ENCODE data around the gene OR6Q1. TPM values are rescaled to one million over a fixed set of nuclear protein-coding genes. Genes with fewer than 3 reads are reported as not detected.

The OR6Q1 gene
- total RNA-seq, 1 experiment from 2014 or later: not detected

DNA sequence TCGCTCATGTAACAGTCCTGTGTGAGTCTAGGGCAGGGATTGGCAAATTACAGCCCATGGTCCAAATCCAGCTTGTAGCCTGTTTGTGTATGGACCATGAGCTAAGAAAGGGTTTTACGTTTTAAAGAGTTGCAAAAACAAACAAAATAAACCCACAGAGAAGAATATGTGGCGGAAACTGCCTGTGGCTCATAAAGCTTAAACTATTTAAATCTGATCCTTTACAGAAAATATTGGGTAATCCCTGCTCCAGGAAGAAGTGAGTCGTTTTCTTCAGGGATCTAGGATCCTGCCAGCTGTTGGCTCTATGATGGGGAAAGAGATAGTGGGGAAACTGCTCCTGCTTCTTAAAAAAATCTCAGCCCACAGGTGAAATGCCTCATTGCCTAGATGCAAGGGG, 3.4 kb upstream of the OR6Q1 start:
- in situ Hi-C loops (cut with HindIII; ENCODE audit: low pct_unique_long_range_greater_than_20kb, low sequenced_read_pairs) (no loop called here), intact Hi-C loops (cut with micrococcal nuclease; ENCODE audit: unreplicated experiment) (no loop called here)
- Histone ChIP-seq H3K4me1 (ENCODE audit: control insufficient read depth, insufficient read depth, low read length) (no peaks in the 10 kb centered on the region), H3K9me3 (ENCODE audit: control insufficient read depth, insufficient read depth, low read depth, low read length) (no peaks in the 10 kb centered on the region), H3K36me3 (ENCODE audit: control insufficient read depth, insufficient read depth, low read length) (no peaks in the 10 kb centered on the region), H3K27ac (ENCODE audit: low read length) (no peak overlapping the region), H3K27me3 (ENCODE audit: control insufficient read depth, insufficient read depth, low read length) (no peaks in the 10 kb centered on the region; the same call in 1 of the 2 replicates), H3K4me3 (ENCODE audit: low read depth in 2 of 2, low read length in 2 of 2) (no peak overlapping the region)
- no TSS peak for BruUV-seq (replicated peaks)
- TF ChIP-seq, protein P1, sequence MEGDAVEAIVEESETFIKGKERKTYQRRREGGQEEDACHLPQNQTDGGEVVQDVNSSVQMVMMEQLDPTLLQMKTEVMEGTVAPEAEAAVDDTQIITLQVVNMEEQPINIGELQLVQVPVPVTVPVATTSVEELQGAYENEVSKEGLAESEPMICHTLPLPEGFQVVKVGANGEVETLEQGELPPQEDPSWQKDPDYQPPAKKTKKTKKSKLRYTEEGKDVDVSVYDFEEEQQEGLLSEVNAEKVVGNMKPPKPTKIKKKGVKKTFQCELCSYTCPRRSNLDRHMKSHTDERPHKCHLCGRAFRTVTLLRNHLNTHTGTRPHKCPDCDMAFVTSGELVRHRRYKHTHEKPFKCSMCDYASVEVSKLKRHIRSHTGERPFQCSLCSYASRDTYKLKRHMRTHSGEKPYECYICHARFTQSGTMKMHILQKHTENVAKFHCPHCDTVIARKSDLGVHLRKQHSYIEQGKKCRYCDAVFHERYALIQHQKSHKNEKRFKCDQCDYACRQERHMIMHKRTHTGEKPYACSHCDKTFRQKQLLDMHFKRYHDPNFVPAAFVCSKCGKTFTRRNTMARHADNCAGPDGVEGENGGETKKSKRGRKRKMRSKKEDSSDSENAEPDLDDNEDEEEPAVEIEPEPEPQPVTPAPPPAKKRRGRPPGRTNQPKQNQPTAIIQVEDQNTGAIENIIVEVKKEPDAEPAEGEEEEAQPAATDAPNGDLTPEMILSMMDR (IDR thresholded peaks at IDR 0.05): no peak
- TF ChIP-seq POLR2AphosphoS5 (IDR thresholded peaks at IDR 0.05; ENCODE audit: low read depth, low read length) (no peak), TCF7L2 (IDR thresholded peaks at IDR 0.05; ENCODE audit: low read depth, low read length) (no peak), SIN3A (IDR thresholded peaks at IDR 0.05; ENCODE audit: borderline replicate concordance, insufficient read depth, low read depth, low read length) (no peak)
- TF ChIP-seq, protein P2, sequence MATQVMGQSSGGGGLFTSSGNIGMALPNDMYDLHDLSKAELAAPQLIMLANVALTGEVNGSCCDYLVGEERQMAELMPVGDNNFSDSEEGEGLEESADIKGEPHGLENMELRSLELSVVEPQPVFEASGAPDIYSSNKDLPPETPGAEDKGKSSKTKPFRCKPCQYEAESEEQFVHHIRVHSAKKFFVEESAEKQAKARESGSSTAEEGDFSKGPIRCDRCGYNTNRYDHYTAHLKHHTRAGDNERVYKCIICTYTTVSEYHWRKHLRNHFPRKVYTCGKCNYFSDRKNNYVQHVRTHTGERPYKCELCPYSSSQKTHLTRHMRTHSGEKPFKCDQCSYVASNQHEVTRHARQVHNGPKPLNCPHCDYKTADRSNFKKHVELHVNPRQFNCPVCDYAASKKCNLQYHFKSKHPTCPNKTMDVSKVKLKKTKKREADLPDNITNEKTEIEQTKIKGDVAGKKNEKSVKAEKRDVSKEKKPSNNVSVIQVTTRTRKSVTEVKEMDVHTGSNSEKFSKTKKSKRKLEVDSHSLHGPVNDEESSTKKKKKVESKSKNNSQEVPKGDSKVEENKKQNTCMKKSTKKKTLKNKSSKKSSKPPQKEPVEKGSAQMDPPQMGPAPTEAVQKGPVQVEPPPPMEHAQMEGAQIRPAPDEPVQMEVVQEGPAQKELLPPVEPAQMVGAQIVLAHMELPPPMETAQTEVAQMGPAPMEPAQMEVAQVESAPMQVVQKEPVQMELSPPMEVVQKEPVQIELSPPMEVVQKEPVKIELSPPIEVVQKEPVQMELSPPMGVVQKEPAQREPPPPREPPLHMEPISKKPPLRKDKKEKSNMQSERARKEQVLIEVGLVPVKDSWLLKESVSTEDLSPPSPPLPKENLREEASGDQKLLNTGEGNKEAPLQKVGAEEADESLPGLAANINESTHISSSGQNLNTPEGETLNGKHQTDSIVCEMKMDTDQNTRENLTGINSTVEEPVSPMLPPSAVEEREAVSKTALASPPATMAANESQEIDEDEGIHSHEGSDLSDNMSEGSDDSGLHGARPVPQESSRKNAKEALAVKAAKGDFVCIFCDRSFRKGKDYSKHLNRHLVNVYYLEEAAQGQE (IDR thresholded peaks at IDR 0.05; ENCODE audit: insufficient read depth in 1 of 2, low read depth in 2 of 2, low read length in 1 of 2): no peak
- POLR2A ChIA-PET: no interaction called here
- DNase-seq (ENCODE audit: low read depth, low spot score) (no peak), ATAC-seq (no peak)
- CTCF ChIA-PET: no interaction called here

DNA sequence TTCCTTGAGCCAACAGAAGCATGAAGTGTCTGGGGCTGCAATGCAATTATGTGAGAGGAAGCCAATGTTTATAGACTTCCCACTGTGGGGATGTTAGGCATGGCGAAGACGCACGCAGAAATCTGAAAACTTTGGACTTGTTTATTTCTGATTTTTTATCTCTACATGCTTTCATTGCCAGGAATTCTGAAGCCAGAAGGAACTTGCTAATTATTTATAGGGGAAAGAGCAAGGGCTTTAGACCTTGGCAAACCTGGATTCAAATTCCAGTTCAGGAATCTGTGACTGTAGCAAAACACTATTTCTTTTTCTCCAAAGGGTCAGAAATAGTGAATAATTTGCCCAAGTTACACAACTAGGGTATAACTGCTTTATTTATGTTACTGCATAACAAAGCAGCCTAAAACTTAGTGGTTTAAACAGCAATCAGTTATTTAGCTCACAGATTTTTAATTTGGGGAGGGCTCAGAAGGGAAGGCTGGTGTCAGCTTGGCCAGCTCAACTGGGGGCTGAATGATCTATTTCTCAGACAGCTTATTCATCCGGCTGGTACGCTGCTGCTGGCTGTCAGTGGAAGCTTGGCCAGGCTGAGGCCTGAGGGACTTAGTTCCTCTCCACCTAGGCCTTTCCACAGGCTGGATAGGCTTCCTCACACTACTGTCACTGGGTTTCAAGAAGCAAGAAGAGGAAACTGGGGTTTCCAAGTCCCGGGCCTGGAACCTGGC, 1.9 kb upstream of the OR6Q1 start:
- no TSS peak for BruUV-seq (replicated peaks)
- ChIA-PET POLR2A (no interaction called here), CTCF (no interaction called here)
- H3K9me3 ChIP-seq (ENCODE audit: control insufficient read depth, insufficient read depth, low read depth, low read length): no peaks in the 10 kb centered on the region
- no peak for TF ChIP-seq SIN3A (IDR thresholded peaks at IDR 0.05; ENCODE audit: borderline replicate concordance, insufficient read depth, low read depth, low read length)
- no peak for TF ChIP-seq TCF7L2 (IDR thresholded peaks at IDR 0.05; ENCODE audit: low read depth, low read length)
- DNase-seq (ENCODE audit: low read depth, low spot score) (no peak), ATAC-seq (no peak)
- H3K27me3 ChIP-seq (ENCODE audit: control insufficient read depth, insufficient read depth, low read length): no peaks in the 10 kb centered on the region; the same call in 1 of the 2 replicates
- H3K27ac ChIP-seq (ENCODE audit: low read length): no peak overlapping the region
- no peaks in the 10 kb centered on the region for H3K36me3 ChIP-seq (ENCODE audit: control insufficient read depth, insufficient read depth, low read length)
- no peak overlapping the region for H3K4me3 ChIP-seq (ENCODE audit: low read depth in 2 of 2, low read length in 2 of 2)
- in situ Hi-C loops (cut with HindIII; ENCODE audit: low pct_unique_long_range_greater_than_20kb, low sequenced_read_pairs) (no loop called here), intact Hi-C loops (cut with micrococcal nuclease; ENCODE audit: unreplicated experiment) (no loop called here)
- no peaks in the 10 kb centered on the region for H3K4me1 ChIP-seq (ENCODE audit: control insufficient read depth, insufficient read depth, low read length)

DNA sequence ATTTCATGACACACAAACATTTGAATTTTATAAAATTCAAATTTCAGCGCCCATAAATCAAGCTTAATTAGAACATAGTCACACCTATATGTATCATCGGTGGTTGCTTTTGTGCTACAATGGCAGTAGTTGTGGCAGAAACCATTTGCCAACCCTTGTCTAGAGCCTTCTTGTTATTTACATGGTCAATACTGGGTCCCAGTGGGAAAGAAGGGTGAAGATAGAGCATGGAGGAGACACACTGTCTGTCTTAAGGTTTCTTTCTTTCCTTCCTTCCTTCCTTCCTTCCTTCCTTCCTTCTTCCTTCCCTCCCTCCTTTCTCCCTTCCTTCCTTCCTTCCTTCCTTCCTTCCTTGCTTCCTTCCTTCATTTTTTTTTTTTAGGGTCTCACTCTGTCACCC, 3.7 kb downstream of the OR6Q1 start:
- ChIA-PET CTCF (no interaction called here), POLR2A (no interaction called here)
- in situ Hi-C loops (cut with HindIII; ENCODE audit: low pct_unique_long_range_greater_than_20kb, low sequenced_read_pairs): no loop called here
- no peaks in the 10 kb centered on the region; the same call in 1 of the 2 replicates for H3K27me3 ChIP-seq (ENCODE audit: control insufficient read depth, insufficient read depth, low read length)
- intact Hi-C loops (cut with micrococcal nuclease; ENCODE audit: unreplicated experiment): no loop called here
- H3K9me3 ChIP-seq (ENCODE audit: control insufficient read depth, insufficient read depth, low read depth, low read length): no peaks in the 10 kb centered on the region
- no peaks in the 10 kb centered on the region for H3K36me3 ChIP-seq (ENCODE audit: control insufficient read depth, insufficient read depth, low read length)
- H3K27ac ChIP-seq (ENCODE audit: low read length): no peak overlapping the region
- no peak for TF ChIP-seq POLR2AphosphoS5 (IDR thresholded peaks at IDR 0.05; ENCODE audit: low read depth, low read length)
- no peak for TF ChIP-seq SIN3A (IDR thresholded peaks at IDR 0.05; ENCODE audit: borderline replicate concordance, insufficient read depth, low read depth, low read length)
- TF ChIP-seq, protein P2 (IDR thresholded peaks at IDR 0.05; ENCODE audit: insufficient read depth in 1 of 2, low read depth in 2 of 2, low read length in 1 of 2): no peak
- TF ChIP-seq, protein P1 (IDR thresholded peaks at IDR 0.05): no peak
- TF ChIP-seq TCF7L2 (IDR thresholded peaks at IDR 0.05; ENCODE audit: low read depth, low read length): no peak
- DNase-seq (ENCODE audit: low read depth, low spot score) (no peak), ATAC-seq (no peak)
- BruUV-seq (replicated peaks): no TSS peak
- H3K4me3 ChIP-seq (ENCODE audit: low read depth in 2 of 2, low read length in 2 of 2): no peak overlapping the region
- no peaks in the 10 kb centered on the region for H3K4me1 ChIP-seq (ENCODE audit: control insufficient read depth, insufficient read depth, low read length)

All from Panc1 (cell line).